Uterus (tissue), 2 donors: ENCODE results near the gene PAX6.

ENCODE experiments used
- CTCF ChIP-seq, 4 experiments: fragments of 200-600 bp in 2 of 4; fragments of 450-650 bp in 2 of 4; sonication (generic) in 2 of 4; IDR thresholded peaks; one replicate each; pipeline ENCODE4 v1.5.1; 2016 to 2019; ENCODE audit warnings: antibody characterized with exemption in 4 of 4, mild to moderate bottlenecking in 2 of 4, moderate library complexity in 1 of 4
- POLR2A ChIP-seq, 2 donors: fragments of 450-650 bp; IDR thresholded peaks; one replicate each; pipeline ENCODE4 v1.6.1; 2016; ENCODE audit warnings: antibody characterized with exemption in 2 of 2, mild to moderate bottlenecking in 1 of 2, moderate library complexity in 1 of 2

GRCh38 chr11:31850365-31850764, 39.2 kb upstream of the PAX6 start:
- TF ChIP-seq CTCF (IDR thresholded peaks at IDR 0.05) = no peak
- TF ChIP-seq POLR2A (IDR thresholded peaks at IDR 0.05) = no peak
